ENCODE data around the gene PRDM16. TPM values are rescaled to one million over a fixed set of nuclear protein-coding genes. Genes with fewer than 3 reads are reported as not detected.

Gene PRDM16
- total and polyA plus RNA-seq, 2 of the 13 experiments (the other 11 are each of a cell fraction or from before 2014, with no cell fraction given): 0.15 to 0.81 TPM

- 0 out of 2 replicates have a peak, but pooled peaks have one; percentile 17 for TF ChIP-seq ZNF431 (CRISPR knock-in tag; IDR thresholded peaks at IDR 0.05; ENCODE audit: borderline replicate concordance, low read depth)
- peak; percentile 52; the same call in 1 of the 2 replicates for TF ChIP-seq RBFOX2 (IDR thresholded peaks at IDR 0.05; ENCODE audit: low read depth, low read length)
- TF ChIP-seq, protein P1, sequence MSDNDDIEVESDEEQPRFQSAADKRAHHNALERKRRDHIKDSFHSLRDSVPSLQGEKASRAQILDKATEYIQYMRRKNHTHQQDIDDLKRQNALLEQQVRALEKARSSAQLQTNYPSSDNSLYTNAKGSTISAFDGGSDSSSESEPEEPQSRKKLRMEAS (IDR thresholded peaks at IDR 0.05): peak; percentile 56; the same call in 1 of the 2 replicates
- 0 out of 2 replicates have a peak, but pooled peaks have one; percentile 28 for TF ChIP-seq MTA1 (CRISPR knock-in tag; IDR thresholded peaks at IDR 0.05; ENCODE audit: borderline replicate concordance)
- 0 out of 2 replicates have a peak, but pooled peaks have one; percentile 20 for TF ChIP-seq ZNF501 (CRISPR knock-in tag; IDR thresholded peaks at IDR 0.05)
- TF ChIP-seq POLR2G (IDR thresholded peaks at IDR 0.05; ENCODE audit: low read depth, low read length): 0 out of 2 replicates have a peak, but pooled peaks have one; percentile 3
- TF ChIP-seq ZNF775 (CRISPR knock-in tag; IDR thresholded peaks at IDR 0.05; ENCODE audit: borderline replicate concordance): no peak
- TF ChIP-seq NCOR1 (IDR thresholded peaks at IDR 0.05; ENCODE audit: borderline replicate concordance, low read length): 0 out of 2 replicates have a peak, but pooled peaks have one; percentile 44
- TF ChIP-seq, protein P2, sequence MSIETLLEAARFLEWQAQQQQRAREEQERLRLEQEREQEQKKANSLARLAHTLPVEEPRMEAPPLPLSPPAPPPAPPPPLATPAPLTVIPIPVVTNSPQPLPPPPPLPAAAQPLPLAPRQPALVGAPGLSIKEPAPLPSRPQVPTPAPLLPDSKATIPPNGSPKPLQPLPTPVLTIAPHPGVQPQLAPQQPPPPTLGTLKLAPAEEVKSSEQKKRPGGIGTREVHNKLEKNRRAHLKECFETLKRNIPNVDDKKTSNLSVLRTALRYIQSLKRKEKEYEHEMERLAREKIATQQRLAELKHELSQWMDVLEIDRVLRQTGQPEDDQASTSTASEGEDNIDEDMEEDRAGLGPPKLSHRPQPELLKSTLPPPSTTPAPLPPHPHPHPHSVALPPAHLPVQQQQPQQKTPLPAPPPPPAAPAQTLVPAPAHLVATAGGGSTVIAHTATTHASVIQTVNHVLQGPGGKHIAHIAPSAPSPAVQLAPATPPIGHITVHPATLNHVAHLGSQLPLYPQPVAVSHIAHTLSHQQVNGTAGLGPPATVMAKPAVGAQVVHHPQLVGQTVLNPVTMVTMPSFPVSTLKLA (IDR thresholded peaks at IDR 0.05): peak; percentile 59
- no peak for TF ChIP-seq NR2C2 (CRISPR knock-in tag; IDR thresholded peaks at IDR 0.05; ENCODE audit: borderline replicate concordance)
- peak; percentile 96 for TF ChIP-seq ZNF263 (CRISPR knock-in tag; IDR thresholded peaks at IDR 0.05)
- TF ChIP-seq, protein P3, sequence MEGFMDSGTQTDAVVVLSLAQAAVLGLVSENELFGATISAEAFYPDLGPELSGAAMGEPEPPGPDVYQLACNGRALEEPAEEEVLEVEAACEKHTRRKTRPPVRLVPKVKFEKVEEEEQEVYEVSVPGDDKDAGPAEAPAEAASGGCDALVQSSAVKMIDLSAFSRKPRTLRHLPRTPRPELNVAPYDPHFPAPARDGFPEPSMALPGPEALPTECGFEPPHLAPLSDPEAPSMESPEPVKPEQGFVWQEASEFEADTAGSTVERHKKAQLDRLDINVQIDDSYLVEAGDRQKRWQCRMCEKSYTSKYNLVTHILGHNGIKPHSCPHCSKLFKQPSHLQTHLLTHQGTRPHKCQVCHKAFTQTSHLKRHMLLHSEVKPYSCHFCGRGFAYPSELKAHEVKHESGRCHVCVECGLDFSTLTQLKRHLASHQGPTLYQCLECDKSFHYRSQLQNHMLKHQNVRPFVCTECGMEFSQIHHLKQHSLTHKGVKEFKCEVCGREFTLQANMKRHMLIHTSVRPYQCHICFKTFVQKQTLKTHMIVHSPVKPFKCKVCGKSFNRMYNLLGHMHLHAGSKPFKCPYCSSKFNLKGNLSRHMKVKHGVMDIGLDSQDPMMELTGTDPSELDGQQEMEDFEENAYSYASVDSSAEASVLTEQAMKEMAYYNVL (CRISPR knock-in tag; IDR thresholded peaks at IDR 0.05; ENCODE audit: borderline replicate concordance): no peak
- no peak for TF ChIP-seq ZBTB40 (IDR thresholded peaks at IDR 0.05)
- 0 out of 2 replicates have a peak, but pooled peaks have one; percentile 31 for TF ChIP-seq ZBTB40 (CRISPR knock-in tag; IDR thresholded peaks at IDR 0.05)
- TF ChIP-seq RARA (CRISPR knock-in tag; IDR thresholded peaks at IDR 0.05): 0 out of 2 replicates have a peak, but pooled peaks have one; percentile 5
Measured at GRCh38 chr1:3479511-3480368, 410.7 kb downstream of the PRDM16 start (continued).
